RPMI8226 (cell line): ENCODE data around the gene TEKTIP1.

ENCODE experiments used
- DNase-seq: peaks from one replicate; pipeline ENCODE4 v3.0.0-alpha.2; 2015

The TEKTIP1 gene

DNA sequence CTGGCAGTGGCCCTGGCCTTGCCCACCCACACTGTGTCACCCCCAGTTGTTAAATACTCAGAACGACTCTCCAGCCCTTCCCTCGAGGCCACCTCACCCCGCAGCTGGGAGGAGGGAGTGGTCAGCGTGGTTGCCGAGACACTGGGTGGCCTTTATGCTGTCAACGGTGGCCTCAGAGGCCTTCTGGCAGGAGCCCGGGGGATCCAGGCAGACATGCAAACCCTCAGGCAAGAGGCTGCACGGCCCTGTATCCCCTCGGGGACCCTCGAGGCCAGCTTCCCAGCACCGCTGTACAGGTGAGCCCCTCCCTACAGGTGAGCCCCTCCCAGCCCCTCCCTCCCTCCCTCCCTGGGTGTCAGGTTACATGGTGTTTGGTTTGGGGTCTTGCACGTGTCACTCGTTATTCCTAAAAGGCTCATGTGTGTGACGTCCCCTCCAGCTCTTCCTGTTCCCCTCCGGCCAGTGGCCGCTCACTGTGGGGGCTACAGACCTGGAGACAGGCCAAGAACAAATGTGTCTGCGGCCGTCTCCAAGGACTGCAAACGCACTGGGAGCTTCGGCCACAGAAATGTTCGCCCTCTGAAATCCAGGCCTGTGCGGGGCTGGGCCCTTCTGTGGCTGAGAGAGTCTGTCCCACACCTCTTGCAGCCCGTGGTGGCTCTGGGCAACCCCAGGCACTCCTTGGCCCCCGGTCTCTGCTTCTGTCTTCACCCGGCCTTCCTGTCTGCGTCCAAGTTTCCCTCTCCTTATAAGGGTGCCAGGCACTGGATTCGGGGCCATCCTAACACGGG, at the start of gene TEKTIP1:
TSS of gene TEKTIP1 (plus strand) at position 210 of the 791 bp plus-strand sequence. CDS start at position 214, 4 bp downstream.
- DNase-seq = no peak

DNA sequence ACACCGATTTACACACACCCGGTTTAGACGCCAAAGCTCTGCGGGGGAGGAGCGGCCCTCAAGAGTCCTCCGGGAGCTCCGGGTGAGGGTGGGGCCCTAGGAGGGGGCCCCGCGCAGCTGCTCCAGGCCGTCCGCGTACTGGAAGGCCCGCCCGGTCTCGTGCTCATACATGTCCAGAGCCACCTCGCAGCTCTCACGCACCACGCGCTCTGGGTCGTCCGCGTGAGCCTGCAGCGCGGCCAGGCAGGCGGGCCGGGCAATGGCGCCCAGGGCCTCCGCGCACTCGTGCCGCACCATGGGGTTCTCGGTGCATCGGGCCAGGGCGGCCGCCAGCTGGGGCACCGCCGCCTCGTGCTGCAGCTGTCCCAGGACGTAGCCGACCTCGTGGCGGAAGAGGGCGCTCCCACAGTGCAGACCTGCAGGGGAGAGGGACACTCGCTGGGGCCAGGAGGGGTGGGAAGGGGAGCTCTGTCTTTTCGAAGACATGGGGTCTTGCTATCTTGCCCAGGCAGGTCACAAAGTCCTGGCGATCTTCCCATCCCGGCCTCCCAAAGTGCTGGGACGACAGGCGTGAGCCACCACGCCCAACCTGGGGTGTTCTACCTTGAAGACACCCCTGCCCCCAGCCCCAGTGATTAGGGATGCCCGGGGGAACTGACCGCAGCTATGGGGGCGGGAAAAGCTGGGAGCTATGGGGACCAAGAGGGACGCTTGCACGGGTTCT, 47.4 kb upstream of the TEKTIP1 start:
- DNase-seq = no peak

DNA sequence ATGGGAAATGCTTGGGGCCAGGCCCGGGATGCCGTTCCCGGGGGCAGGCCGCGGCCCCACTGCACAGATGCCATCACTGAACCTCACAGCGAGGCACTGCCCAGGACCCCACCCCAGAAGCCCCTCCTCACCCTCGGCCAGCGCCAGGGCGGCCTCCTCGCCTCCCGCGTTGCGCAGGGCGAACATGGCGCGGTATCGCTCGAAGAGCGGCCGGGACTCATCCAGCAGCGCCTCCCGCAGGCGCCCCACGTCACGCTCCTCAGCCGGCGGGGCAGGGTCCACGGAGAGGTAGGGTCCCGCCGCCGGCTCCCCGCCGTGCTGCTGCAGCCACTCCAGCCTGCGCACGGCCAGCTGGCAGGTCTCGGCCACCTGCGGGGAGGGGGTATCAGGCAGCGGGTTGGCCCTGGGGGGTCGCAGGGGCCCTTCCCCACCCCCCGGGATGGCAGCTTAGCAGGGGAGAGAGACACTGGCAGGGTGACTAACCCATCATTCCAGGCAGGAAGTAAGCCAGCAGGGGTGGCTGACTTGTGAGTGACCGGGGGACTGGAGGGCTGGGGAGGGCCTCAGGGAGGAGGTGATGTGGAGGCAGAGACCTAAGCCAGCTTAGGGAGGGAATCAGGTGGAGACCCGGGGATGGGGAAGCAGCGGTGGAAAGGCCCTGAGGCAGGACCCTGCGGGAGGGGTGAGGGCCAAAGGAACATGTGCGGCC, 46.7 kb upstream of the TEKTIP1 start:
- DNase-seq = no peak

DNA sequence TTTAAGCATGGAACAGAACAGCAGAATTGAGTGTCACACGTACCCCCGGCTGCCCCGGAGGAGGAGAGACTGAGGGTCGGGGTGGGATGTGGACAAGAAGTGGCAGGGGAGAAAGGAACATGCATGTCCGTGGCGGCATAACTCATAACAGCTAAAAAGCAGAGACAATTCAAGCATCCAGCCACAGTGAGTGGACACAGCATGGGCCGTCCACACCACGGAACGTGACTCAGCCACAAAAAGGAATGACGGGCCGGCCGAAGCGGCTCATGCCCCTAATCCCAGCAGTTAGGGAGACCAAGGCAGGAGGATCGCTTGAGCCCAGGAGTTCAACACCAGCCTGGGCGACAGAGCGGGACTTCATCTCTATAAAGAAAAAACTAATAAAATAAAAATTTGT, 46.1 kb upstream of the TEKTIP1 start:
- DNase-seq = no peak

DNA sequence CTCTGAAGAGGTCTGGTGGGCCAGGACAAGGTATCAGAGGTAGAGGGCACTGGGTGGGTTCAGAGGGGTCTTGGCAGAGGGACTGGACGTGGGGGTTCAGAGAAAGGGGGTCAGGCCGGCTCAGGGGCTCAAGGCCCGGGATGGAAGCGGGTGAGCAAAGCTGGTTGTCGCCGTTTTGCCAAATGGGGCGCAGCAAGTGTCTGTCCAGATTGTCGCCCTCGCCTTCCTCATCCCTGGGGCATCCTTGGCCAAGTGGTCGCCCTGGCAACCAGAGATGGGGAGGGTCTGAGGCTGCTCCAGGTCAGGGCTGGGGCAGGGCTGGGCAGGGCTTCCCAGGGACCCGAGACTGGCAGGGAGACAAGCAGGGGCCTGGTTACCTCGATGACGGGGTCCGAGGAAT, 45.3 kb upstream of the TEKTIP1 start:
- DNase-seq = no peak

- DNase-seq = no peak
Observed at GRCh38 chr19:3494051-3494450, 44.9 kb upstream of the TEKTIP1 start.

GRCh38 chr19:3494559-3494958, 44.4 kb upstream of the TEKTIP1 start:
- no peak for DNase-seq

- DNase-seq = no peak
Observed at GRCh38 chr19:3496392-3497273, 42.3 kb upstream of the TEKTIP1 start.

GRCh38 chr19:3497757-3498520, 41.0 kb upstream of the TEKTIP1 start:
- DNase-seq = no peak

GRCh38 chr19:3499738-3500428, 39.1 kb upstream of the TEKTIP1 start:
- no peak for DNase-seq

- DNase-seq = peak; percentile 97
Observed at GRCh38 chr19:3500429-3501101, 38.4 kb upstream of the TEKTIP1 start, which contains the start of gene DOHH. DOHH (minus strand) TSS chr19:3500674; CDS start chr19:3496814, 3,860 bp downstream.

- no peak for DNase-seq
Observed at GRCh38 chr19:3501780-3502179, 37.2 kb upstream of the TEKTIP1 start.

GRCh38 chr19:3503036-3503572, 35.9 kb upstream of the TEKTIP1 start:
- DNase-seq = peak; percentile 25

- DNase-seq = no peak
Observed at GRCh38 chr19:3504735-3505134, 34.2 kb upstream of the TEKTIP1 start.

- peak; percentile 99 for DNase-seq
Observed at GRCh38 chr19:3505598-3506383, 33.2 kb upstream of the TEKTIP1 start, which contains the start of gene FZR1. FZR1 (plus strand) TSS chr19:3506311; CDS start chr19:3522990, 16,679 bp downstream.

DNA sequence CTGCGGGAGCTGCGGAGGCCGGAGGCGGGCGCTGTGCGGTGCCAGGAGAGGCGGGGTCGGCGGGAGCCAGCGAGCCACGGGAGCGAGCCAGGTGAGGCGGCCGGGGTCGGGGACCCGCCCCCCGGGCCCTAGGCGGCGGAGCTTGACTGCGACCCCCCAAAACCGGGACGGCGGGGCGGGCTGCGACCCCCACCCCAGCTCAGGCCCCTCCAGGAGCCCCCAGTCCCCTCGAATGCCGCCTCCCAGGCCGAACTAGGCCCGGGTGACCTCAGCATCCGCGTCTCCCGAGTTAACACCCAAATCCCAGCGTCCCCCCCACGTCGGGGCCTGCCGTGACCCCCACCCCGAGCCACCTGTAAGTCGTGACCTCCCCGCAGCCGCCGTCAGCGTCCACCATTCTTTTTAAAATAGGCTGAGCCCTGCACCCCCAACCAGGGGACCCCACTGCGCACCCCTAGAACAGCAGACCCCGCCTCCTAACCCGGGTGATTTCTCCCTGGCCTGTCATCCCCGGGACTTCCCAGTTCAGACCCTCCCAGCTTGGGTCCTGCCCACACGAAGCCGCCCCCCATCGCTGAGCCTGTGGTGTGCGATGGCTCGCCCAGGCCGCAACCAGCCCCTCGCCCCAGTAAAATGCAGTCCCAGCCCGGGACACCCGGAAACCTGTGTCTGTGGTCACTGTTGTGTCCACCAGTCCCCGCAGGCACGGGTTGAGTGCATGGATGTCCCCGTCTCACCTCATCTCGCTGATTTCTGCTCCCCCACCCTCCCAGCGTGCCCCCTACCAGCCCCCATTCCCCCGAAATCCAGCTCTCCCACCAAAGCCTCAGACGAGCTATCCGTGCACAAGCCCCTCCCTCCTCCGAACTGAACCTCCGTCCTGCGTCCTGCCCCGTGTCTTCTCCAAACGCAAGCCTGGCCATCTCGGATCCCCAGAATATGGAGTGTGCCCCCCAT, 32.3 kb upstream of the TEKTIP1 start:
- peak; percentile 24 for DNase-seq

DNA sequence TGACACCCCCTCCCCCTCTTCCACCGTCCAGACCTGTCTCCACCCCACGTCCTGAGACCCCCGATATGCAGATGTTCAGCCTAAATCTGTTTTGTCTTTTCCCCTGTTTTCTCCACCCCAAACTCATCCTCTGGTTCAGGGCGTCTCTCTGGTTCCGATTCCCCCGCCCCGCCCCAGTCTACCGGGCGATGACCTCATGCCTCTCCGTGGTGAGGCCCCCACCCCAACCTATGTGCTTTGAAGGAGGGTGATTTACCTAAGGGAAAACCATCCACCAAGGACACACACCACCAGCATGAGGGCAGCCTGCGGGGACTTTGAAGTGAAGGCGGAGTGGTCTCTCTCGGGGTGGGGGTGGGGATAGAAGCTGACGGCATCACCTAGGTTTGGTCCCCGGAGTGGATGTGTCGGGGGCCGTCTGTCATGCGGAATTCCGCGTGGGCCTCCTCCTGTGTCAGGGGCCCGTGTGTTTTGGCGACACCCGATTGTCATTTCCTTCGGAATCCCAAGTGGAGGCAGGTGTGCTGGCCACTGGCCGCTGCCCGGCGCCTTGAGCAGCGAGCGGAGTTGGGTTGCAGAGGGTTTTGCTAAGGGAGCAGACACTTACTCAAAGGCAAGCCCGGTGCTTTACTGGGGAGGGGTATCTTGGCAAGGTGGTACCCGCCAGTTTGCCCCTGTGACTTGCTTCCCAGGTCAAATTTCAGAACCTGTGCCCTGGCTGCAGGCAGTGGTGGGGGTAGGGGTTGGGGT, 31.4 kb upstream of the TEKTIP1 start:
- DNase-seq = no peak
